Astrocyte (in vitro differentiated cells and primary cell): ENCODE data around the gene VPS41. TPM values are rescaled to one million over a fixed set of nuclear protein-coding genes. Genes with fewer than 3 reads are reported as not detected.
A peak's percentile ranks its signal among the peaks of the same experiment; 100 is the strongest.

ENCODE experiments used
- DNase-seq: peaks from one replicate; pipeline ENCODE4 v3.0.0-alpha.2; 2010; ENCODE audit warnings: low read depth
- FAIRE-seq: peaks from 2 replicates; lab custom pipeline; 2011; peaks lifted over from hg19 to GRCh38; lab: Jason Lieb, UNC
- H2AFZ ChIP-seq: 2 replicates; pipeline ENCODE4 v1.6.0; 2012; ENCODE audit warnings: low read depth, low read length, inconsistent platforms
- H3K27ac ChIP-seq: 2 replicates; pipeline ENCODE4 v1.5.1; 2011; ENCODE audit warnings: low read depth, low read length, inconsistent platforms
- H3K27me3 ChIP-seq: 2 replicates; pipeline ENCODE4 v1.6.0; 2011; ENCODE audit warnings: low read length, inconsistent platforms; ENCODE audit not compliant: insufficient read depth
- H3K36me3 ChIP-seq: 2 replicates; pipeline ENCODE4 v1.5.1; 2011; ENCODE audit warnings: low read length, inconsistent platforms; ENCODE audit not compliant: insufficient read depth
- H3K4me1 ChIP-seq: 2 replicates; pipeline ENCODE4 v1.5.1; 2011; ENCODE audit warnings: low read length, inconsistent platforms; ENCODE audit not compliant: insufficient read depth
- H3K4me2 ChIP-seq: 2 replicates; pipeline ENCODE4 v1.6.0; 2012; ENCODE audit warnings: low read length, inconsistent platforms
- H3K4me3 ChIP-seq: 2 replicates; pipeline ENCODE4 v1.5.1; 2011; ENCODE audit warnings: low read depth, mild to moderate bottlenecking, low read length, inconsistent platforms; ENCODE audit not compliant: insufficient read depth
- H3K79me2 ChIP-seq: 2 replicates; pipeline ENCODE4 v1.6.0; 2012; ENCODE audit warnings: mild to moderate bottlenecking, low read length, inconsistent platforms; ENCODE audit not compliant: insufficient read depth
- H3K9ac ChIP-seq: 2 replicates; pipeline ENCODE4 v1.6.0; 2012; ENCODE audit warnings: mild to moderate bottlenecking, low read length, inconsistent platforms
- H3K9me3 ChIP-seq: 2 replicates; pipeline ENCODE4 v1.5.1; 2012; ENCODE audit warnings: low read depth, mild to moderate bottlenecking, low read length, inconsistent platforms; ENCODE audit not compliant: insufficient read depth
- H4K20me1 ChIP-seq: 2 replicates; pipeline ENCODE4 v1.6.0; 2012; ENCODE audit warnings: low read length, inconsistent platforms; ENCODE audit not compliant: insufficient read depth
- H3K27ac Mint-ChIP-seq: one replicate; pipeline ENCODE4 v1.8.0; 2021; ENCODE audit warnings: mild to moderate bottlenecking, mixed read lengths; ENCODE audit not compliant: unreplicated experiment
- H3K27me3 Mint-ChIP-seq: one replicate; pipeline ENCODE4 v1.8.0; 2021; ENCODE audit warnings: low read depth, mixed read lengths; ENCODE audit not compliant: unreplicated experiment
- H3K36me3 Mint-ChIP-seq: one replicate; pipeline ENCODE4 v1.8.0; 2021; ENCODE audit warnings: low read depth, mixed read lengths; ENCODE audit not compliant: unreplicated experiment
- H3K4me1 Mint-ChIP-seq: one replicate; pipeline ENCODE4 v1.8.0; 2021; ENCODE audit warnings: low read depth, mixed read lengths; ENCODE audit not compliant: unreplicated experiment
- H3K4me3 Mint-ChIP-seq: one replicate; pipeline ENCODE4 v1.8.0; 2021; ENCODE audit warnings: mild to moderate bottlenecking, moderate library complexity, mixed read lengths; ENCODE audit not compliant: unreplicated experiment
- H3K9me3 Mint-ChIP-seq: one replicate; pipeline ENCODE4 v1.8.0; 2021; ENCODE audit warnings: mild to moderate bottlenecking, mixed read lengths; ENCODE audit not compliant: unreplicated experiment
- EZH2 ChIP-seq: IDR thresholded peaks from 2 replicates; pipeline ENCODE4 v1.6.1; 2012; ENCODE audit warnings: mild to moderate bottlenecking, low read length, inconsistent platforms; ENCODE audit not compliant: insufficient read depth
- total RNA-seq: library from RNA; stranded (reverse); gene quantifications from 2 replicates; pipeline ENCODE4 v1.2.1, GENCODE V29; 2021
- TF ChIP-seq, protein P1 (sequence below): IDR thresholded peaks from 2 replicates; pipeline ENCODE4 v1.5.1; 2011; ENCODE audit warnings: low read depth, mild to moderate bottlenecking, inconsistent platforms, low read length, moderate library complexity; ENCODE audit not compliant: insufficient read depth

The VPS41 gene
- total RNA-seq, 1 donor from 2014 or later, result 93.6 TPM

DNA sequence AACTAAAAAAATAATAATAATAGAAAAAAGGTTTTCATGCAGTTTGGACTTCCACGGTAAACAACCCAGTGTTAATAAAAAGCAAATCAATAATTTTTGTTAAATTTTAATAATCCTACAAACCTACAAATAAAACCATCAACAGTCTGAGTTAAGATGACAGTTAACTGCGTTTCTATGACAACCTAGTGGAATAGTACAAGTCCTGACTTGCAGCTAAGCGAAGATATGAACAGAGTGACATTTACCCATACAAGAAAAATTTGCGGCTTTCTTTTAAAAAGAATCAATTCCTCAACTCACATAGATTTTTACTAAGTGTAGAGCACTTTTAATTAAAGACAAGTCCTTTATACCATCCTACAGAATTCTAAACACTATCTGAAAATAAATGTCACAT is 35.6 kb downstream of the VPS41 start:
- H3K79me2 ChIP-seq, result peaks cover 6% of the 10 kb centered on the region
- peak; percentile 14 for DNase-seq
- Mint-ChIP-seq H3K4me3 (no peak overlapping the region), H3K36me3 (no peaks in the 10 kb centered on the region), H3K4me1 (peaks cover 19% of the 10 kb centered on the region), H3K9me3 (no peaks in the 10 kb centered on the region), H3K27me3 (no peaks in the 10 kb centered on the region), H3K27ac (peak overlapping the region; percentile 58)
- H3K4me1 ChIP-seq, result no peaks in the 10 kb centered on the region
- H3K9me3 ChIP-seq, result no peaks in the 10 kb centered on the region
- no peaks in the 10 kb centered on the region for H3K36me3 ChIP-seq
- no peak overlapping the region for H2AFZ ChIP-seq
- peaks cover 5% of the 10 kb centered on the region for H4K20me1 ChIP-seq
- H3K27me3 ChIP-seq, result no peaks in the 10 kb centered on the region
- no peak overlapping the region for H3K9ac ChIP-seq
- H3K27ac ChIP-seq, result no peak overlapping the region
- H3K4me3 ChIP-seq, result no peak overlapping the region
- TF ChIP-seq EZH2, result no peak
- TF ChIP-seq, protein P1, sequence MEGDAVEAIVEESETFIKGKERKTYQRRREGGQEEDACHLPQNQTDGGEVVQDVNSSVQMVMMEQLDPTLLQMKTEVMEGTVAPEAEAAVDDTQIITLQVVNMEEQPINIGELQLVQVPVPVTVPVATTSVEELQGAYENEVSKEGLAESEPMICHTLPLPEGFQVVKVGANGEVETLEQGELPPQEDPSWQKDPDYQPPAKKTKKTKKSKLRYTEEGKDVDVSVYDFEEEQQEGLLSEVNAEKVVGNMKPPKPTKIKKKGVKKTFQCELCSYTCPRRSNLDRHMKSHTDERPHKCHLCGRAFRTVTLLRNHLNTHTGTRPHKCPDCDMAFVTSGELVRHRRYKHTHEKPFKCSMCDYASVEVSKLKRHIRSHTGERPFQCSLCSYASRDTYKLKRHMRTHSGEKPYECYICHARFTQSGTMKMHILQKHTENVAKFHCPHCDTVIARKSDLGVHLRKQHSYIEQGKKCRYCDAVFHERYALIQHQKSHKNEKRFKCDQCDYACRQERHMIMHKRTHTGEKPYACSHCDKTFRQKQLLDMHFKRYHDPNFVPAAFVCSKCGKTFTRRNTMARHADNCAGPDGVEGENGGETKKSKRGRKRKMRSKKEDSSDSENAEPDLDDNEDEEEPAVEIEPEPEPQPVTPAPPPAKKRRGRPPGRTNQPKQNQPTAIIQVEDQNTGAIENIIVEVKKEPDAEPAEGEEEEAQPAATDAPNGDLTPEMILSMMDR, result no peak
- FAIRE-seq, result no peak
- H3K4me2 ChIP-seq, result no peak overlapping the region

DNA sequence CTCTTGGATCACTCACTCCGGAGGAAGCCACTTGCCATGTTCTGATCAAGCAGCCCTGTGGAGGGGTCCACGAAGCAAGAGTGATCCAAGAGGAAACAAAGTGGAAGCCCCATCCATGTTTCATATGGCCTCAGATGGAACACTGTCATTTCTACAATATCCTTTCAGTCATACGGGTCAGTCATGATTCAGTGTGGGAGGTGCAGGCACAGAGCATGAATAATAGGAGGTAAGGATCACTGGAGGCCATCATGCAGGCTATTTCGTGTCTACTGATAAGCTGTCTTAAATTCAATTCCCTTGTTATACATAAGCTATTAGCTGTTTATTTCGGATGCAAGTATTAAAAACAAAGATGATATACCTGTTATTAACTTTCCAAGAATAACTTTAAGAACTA is 36.8 kb downstream of the VPS41 start:
- no peak for DNase-seq
- Histone ChIP-seq H3K9ac (no peak overlapping the region), H4K20me1 (no peaks in the 10 kb centered on the region), H3K4me2 (no peak overlapping the region), H3K79me2 (peaks cover 3% of the 10 kb centered on the region), H3K4me1 (no peaks in the 10 kb centered on the region), H3K9me3 (no peaks in the 10 kb centered on the region), H3K36me3 (no peaks in the 10 kb centered on the region), H3K4me3 (no peak overlapping the region), H3K27ac (no peak overlapping the region), H2AFZ (no peak overlapping the region), H3K27me3 (no peaks in the 10 kb centered on the region)
- Mint-ChIP-seq H3K9me3 (no peaks in the 10 kb centered on the region), H3K4me1 (peaks cover 19% of the 10 kb centered on the region), H3K27ac (no peak overlapping the region), H3K36me3 (no peaks in the 10 kb centered on the region), H3K4me3 (no peak overlapping the region), H3K27me3 (no peaks in the 10 kb centered on the region)
- no peak for TF ChIP-seq EZH2
- TF ChIP-seq, protein P1, result no peak
- FAIRE-seq, result no peak

DNA sequence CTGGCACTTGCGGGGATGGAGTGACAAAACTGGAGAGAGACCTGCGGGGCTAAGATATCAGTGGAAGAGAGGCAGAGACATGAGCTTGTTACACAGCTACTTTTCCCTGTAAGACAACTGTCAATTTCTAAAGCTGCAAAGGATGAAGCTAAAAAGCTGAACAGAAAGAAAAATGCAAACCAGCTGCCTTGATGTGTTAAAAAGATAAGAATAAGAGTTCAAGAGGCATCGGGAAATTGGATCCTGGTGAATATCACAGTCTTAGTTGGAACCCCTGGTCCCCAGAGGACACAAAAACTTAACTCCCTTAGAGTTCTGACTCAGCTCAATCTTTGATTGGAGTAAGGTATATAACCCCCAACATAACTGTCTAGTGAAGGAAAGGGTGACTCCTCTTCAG is 38.8 kb downstream of the VPS41 start:
- Histone ChIP-seq H3K4me1 (no peaks in the 10 kb centered on the region), H3K79me2 (no peaks in the 10 kb centered on the region), H3K4me2 (no peak overlapping the region), H3K27ac (no peak overlapping the region), H3K27me3 (no peaks in the 10 kb centered on the region), H3K9me3 (no peaks in the 10 kb centered on the region), H3K36me3 (no peaks in the 10 kb centered on the region), H4K20me1 (no peaks in the 10 kb centered on the region), H2AFZ (no peak overlapping the region), H3K4me3 (no peak overlapping the region), H3K9ac (no peak overlapping the region)
- no peak for TF ChIP-seq EZH2
- TF ChIP-seq, protein P1, result no peak
- Mint-ChIP-seq H3K27ac (no peak overlapping the region), H3K36me3 (no peaks in the 10 kb centered on the region), H3K27me3 (no peaks in the 10 kb centered on the region), H3K4me3 (no peak overlapping the region), H3K9me3 (no peaks in the 10 kb centered on the region), H3K4me1 (peaks cover 15% of the 10 kb centered on the region)
- FAIRE-seq (no peak), DNase-seq (no peak)
